DMS53 (cell line): ENCODE data around the gene RIC8B.
A peak's percentile ranks its signal among the peaks of the same experiment; 100 is the strongest.

Source experiments
- DNase-seq: peaks from one replicate; lab custom pipeline; 2025; lab: John Stamatoyannopoulos, UW

Gene RIC8B

GRCh38 chr12:106758349-106759110, 16.0 kb upstream of the RIC8B start:
- no peak for DNase-seq

- no peak for DNase-seq
Measured at GRCh38 chr12:106759526-106760183, 14.8 kb upstream of the RIC8B start.

DNA sequence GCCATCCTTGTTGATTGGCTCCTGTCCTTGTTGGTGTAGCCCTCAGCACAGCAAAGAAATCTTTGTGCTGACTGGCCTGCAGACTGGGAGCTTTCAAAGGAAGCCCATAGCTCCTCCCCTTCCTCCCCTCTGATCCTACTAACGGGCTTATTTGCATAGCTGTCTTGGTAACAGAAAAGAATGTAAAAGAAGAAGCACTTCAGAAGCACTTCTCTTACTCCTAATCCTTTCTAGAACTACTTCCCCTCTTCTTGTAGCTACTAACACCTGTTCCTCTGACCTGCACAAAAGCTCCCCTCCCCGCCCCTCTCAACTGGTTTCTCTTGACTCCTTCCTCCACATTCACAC, 14.3 kb upstream of the RIC8B start:
- DNase-seq = no peak

- no peak for DNase-seq
Measured at GRCh38 chr12:106764220-106764619, 10.3 kb upstream of the RIC8B start.

GRCh38 chr12:106764738-106765137, 9.7 kb upstream of the RIC8B start:
- no peak for DNase-seq

- no peak for DNase-seq
Measured at GRCh38 chr12:106766393-106766826, 8.1 kb upstream of the RIC8B start.

- no peak for DNase-seq
Measured at GRCh38 chr12:106767206-106767605, 7.3 kb upstream of the RIC8B start.

DNA sequence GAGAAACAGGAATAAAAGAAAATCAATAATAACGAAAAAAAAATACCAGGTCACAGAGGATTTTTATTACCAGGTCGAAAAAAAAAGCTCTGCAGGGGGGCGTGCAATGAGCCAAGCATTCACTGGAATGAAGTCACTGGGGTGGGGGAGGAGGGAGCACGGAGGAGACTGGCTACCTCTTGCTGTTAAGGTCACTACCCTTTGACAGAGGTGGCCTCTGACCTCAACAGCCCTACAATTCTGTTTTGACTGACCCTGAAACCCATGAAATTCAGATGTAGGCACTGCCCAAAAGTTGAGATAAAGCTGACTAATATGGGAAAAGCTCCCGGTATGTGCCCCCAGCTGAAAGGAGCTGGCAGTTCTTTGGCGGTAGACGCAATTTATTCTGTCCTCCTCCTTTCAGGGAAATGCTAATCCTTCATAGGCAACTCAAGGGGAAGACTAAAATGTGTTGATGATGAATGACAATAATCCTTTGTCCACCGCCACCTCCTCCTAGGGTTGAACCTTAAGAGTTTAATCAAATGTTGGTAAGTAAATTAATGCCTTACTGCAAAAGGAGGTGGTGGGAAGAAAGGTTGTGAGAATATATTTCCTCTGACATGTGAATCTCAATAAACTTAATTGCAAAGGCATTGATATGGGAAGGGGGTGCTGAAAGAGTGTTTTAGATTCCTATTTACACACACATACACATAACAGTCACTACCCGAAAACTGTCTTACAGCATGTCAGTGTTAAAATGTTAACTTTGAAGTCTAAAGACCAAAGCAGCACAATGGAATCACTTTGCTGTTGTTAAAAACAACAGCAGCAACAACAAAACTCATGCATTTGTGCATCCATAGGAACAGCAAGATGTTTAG, 6.3 kb upstream of the RIC8B start:
- DNase-seq = no peak

DNA sequence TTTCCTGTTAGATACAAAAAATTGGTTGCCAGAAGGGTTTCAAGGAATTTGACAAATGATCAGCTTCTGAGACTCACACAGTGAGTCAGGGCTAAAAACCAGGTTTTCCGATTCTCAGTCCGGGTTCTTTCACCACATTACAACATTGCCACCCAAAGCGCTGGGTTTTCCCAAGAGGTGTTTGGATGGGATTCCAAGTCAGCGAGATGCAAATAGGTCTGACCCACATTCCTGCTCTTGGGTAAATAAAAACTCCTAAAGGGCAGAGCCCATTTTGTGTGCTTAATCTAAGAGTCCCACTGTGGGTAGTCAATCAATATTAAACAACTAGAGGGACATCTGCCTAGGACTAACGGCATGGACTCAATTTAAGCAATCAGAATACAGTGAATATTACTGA, 5.4 kb upstream of the RIC8B start:
- DNase-seq = no peak

DNA sequence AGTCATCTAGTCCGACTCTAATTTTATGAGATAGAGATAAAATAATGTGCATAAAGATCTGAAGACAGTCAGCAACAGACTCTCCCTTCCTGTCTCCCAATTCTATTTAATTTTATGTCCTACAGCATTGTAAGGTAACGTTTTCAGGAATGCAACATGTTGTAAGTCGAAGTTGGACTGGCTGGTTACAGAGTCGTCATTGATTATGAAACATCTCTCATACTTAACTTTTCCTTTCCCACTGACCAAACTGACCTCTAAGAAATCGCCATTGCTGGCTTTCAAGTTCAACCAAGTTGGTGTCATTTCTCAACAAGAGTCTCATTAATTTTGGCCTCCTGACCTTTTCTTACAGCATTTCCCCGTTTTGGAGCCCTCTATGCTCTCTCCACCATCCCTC, 4.9 kb upstream of the RIC8B start:
- no peak for DNase-seq

GRCh38 chr12:106771425-106771824, 3.1 kb upstream of the RIC8B start:
- DNase-seq = no peak

GRCh38 chr12:106773286-106774004, 1.0 kb upstream of the RIC8B start:
- peak; percentile 73 for DNase-seq

DNA sequence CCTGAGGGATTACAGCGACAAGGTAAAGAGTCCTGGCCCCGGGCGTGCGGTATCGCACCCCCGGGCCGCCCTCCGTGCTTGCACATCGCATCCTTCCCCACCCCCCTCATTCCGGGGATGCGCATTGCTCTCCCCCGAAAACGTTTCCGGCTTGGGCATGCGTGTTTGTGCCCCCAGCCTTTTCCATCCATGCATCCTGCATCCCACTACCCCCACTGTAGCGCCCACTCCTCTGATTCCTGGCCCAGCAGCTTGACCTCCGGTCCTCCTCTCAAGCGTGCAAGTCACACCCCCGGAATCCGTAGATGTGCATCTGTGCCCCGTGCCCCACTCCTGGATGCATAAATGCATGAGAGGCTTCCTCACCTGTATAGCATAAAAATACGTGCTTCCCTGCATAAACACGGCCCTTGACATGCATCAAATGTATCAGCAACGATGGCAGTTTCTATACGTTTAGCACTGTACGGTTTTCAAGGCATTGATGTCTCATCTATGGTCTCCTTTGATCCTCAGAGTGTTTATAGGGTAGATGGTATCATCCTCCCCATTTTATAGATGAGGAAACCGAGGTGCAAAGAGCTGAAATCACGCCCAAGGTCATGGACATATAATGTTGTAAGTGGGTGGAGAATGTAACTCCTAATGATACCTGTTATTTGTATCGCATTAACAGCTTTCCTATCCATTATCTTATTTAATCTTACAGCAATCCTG, 484 bp downstream of the RIC8B start:
- DNase-seq = peak; percentile 73

- no peak for DNase-seq
Measured at GRCh38 chr12:106776897-106777296, 2.4 kb downstream of the RIC8B start.

GRCh38 chr12:106780010-106780631, 5.6 kb downstream of the RIC8B start:
- peak; percentile 84 for DNase-seq

DNA sequence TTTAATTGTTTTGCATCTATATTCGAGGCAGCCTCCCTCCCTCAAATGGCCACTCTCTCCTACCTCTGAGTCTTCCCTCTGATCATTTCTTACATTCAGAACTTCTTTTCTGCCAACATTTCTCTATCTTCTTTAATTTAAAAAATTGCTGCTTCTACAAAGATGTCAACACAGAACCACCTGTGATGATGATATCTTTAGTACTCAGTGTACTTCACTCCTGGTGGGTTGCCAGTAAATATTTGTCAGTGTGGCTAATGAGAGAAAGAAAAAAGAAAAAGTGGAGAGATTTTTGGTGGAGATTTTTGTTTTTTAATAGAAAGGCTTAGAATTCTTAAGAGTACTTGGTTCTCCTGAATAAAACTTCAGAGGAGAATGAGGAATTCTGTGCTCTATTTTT, 8.1 kb downstream of the RIC8B start:
- DNase-seq = no peak

GRCh38 chr12:106783515-106783914, 9.0 kb downstream of the RIC8B start:
- no peak for DNase-seq

DNA sequence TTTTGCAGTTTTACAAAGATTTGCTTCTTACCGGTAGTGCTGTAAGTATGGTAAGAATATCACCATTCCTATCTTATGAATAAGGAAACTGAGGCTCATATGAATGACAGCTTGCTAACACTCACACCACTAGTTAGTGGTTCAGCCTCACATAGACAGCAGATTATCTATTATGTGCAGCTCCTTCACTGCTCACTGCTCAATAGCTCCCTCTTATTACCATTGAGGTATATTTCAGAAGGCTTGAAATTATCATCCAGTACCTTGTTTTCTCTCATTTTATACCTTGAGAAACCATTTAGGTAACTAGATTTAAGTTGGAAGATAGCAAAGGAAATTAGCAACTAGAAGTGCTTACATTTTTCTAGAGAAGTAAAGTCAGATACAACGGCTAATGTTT, 15.5 kb downstream of the RIC8B start:
- peak; percentile 75 for DNase-seq

DNA sequence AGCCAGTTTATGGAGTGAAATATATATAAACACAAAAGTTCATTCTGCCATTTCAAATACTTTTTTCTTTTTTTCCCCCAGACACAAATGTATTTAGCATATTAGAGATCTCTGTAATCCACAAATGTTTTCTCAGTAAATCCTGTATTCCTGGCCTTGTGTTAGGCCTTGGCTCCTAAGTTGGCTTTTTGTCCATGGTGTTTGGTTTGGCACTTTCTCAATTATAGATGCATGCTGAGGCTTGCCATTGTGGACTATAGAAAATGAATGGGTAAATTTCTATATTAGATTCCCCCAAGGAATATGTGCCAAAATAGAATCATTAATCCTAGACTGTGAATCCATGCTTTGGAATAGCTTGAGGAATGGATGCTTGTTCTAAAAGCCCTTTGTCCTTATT, 17.0 kb downstream of the RIC8B start:
- DNase-seq = no peak

DNA sequence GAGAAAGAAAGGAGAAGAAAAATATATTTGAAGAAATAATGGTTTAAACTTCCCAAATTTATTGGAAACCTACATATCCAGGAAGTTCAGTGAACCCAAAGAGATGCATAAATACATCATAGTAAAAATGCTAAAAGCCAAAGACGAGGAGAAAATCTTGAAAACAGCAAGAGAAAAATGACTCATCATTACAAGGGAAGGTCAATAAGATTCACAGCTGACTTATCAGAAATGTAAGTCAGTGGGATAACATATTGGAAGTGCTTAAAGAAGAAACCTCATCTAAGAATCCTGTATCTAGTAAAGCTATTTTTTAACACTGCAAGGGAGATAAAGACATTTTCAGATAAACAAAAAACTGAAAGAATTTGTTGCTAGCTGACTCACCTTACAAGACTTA, 19.9 kb downstream of the RIC8B start:
- DNase-seq = no peak

- no peak for DNase-seq
Measured at GRCh38 chr12:106801167-106801708, 26.8 kb downstream of the RIC8B start.
